LNCAP (cell line): ENCODE data around the gene ETNK2.

Source experiments
- CTCF ChIP-seq: fragments of 450-650 bp; IDR thresholded peaks from 2 replicates; pipeline ENCODE4 v1.5.1; 2017; ENCODE audit warnings: mild to moderate bottlenecking

ETNK2 gene

GRCh38 chr1:204131978-204132377 is 19.9 kb downstream of the ETNK2 start:
- TF ChIP-seq CTCF, result no peak

- no peak for TF ChIP-seq CTCF
Observed at GRCh38 chr1:204130981-204131892, 20.6 kb downstream of the ETNK2 start.

GRCh38 chr1:204130178-204130577 is 21.7 kb downstream of the ETNK2 start:
- TF ChIP-seq CTCF, result no peak

GRCh38 chr1:204128964-204129896 is 22.6 kb downstream of the ETNK2 start:
- TF ChIP-seq CTCF, result peak; percentile 92

GRCh38 chr1:204128464-204128963 is 23.3 kb downstream of the ETNK2 start:
- no peak for TF ChIP-seq CTCF

GRCh38 chr1:204127597-204128242 is 24.1 kb downstream of the ETNK2 start:
- peak; percentile 100 for TF ChIP-seq CTCF

- no peak for TF ChIP-seq CTCF
Observed at GRCh38 chr1:204126956-204127355, 24.9 kb downstream of the ETNK2 start.
